Smooth muscle cell of bladder (primary cell): ENCODE data around the gene SLC3A2. TPM values are rescaled to one million over a fixed set of nuclear protein-coding genes. Genes with fewer than 3 reads are reported as not detected.

ENCODE experiments used
- total RNA-seq: library from RNA; depleted of rRNA; stranded (reverse); fragments of >200 nt; gene quantifications from 2 replicates; pipeline ENCODE4 v1.2.3, GENCODE V29; 2014

The SLC3A2 gene
- 210 and 296 TPM in 2 replicates for total RNA-seq

GRCh38 chr11:62880803-62881578 lies at the start of gene SLC3A2:
Gene SLC3A2, plus strand, starts transcription at chr11:62880896. Its CDS starts 128 bp downstream, at chr11:62881024.

GRCh38 chr11:62831520-62832335 lies 49.0 kb upstream of the SLC3A2 start, which contains the start of gene STX5:
Gene STX5, minus strand, starts transcription at chr11:62832051. Its CDS starts 808 bp downstream, at chr11:62831243.

GRCh38 chr11:62832336-62833234 lies 48.1 kb upstream of the SLC3A2 start, which contains the start of gene TEX54:
Gene TEX54, minus strand, starts transcription at chr11:62832841.

GRCh38 chr11:62839050-62839945 lies 41.4 kb upstream of the SLC3A2 start, which contains the start of gene WDR74:
Gene WDR74, minus strand, starts transcription at chr11:62839590. Its CDS starts 20 bp downstream, at chr11:62839570.

GRCh38 chr11:62921201-62921572 lies 40.5 kb downstream of the SLC3A2 start, which contains the start of gene CHRM1:
Gene CHRM1, minus strand, starts transcription at chr11:62921363. Its CDS starts 10,263 bp downstream, at chr11:62911100.

Other genes with a start within 250 kb of the SLC3A2 start
- 249 and 288 TPM in 2 replicates for gene GANAB, start 234.3 kb upstream of the SLC3A2 start, total RNA-seq
- gene INTS5, start 227.6 kb upstream of the SLC3A2 start, total RNA-seq, result 15.1 and 22.9 TPM in 2 replicates
- gene C11orf98, start 215.7 kb upstream of the SLC3A2 start, total RNA-seq, result 39.7 and 43.3 TPM in 2 replicates
- gene CSKMT, start 215.6 kb upstream of the SLC3A2 start, total RNA-seq, result 7.4 and 7.5 TPM in 2 replicates
- gene UQCC3, start 209.2 kb upstream of the SLC3A2 start, total RNA-seq, result 11.7 and 12.1 TPM in 2 replicates
- gene LBHD1, start 208.6 kb upstream of the SLC3A2 start, total RNA-seq, result 2.4 and 3.0 TPM in 2 replicates
- 193 and 199 TPM in 2 replicates for gene UBXN1, start 201.8 kb upstream of the SLC3A2 start, total RNA-seq
- 10.6 and 11.7 TPM in 2 replicates for gene LRRN4CL, start 191.4 kb upstream of the SLC3A2 start, total RNA-seq
- gene BSCL2, start 173.5 kb upstream of the SLC3A2 start, total RNA-seq, result 58.3 and 73.6 TPM in 2 replicates
- not detected in 2 replicates for gene GNG3, start 173.2 kb upstream of the SLC3A2 start, total RNA-seq
- gene HNRNPUL2, start 153.4 kb upstream of the SLC3A2 start, total RNA-seq, result 7.3 and 9.7 TPM in 2 replicates
- 34.0 and 37.4 TPM in 2 replicates for gene TTC9C, start 152.4 kb upstream of the SLC3A2 start, total RNA-seq
- 9.7 and 12.7 TPM in 2 replicates for gene ZBTB3, start 126.7 kb upstream of the SLC3A2 start, total RNA-seq
- 62.2 and 77.1 TPM in 2 replicates for gene POLR2G, start 119.3 kb upstream of the SLC3A2 start, total RNA-seq
- gene TAF6L, start 109.5 kb upstream of the SLC3A2 start, total RNA-seq, result 12.1 and 19.1 TPM in 2 replicates
- gene TMEM179B, start 93.5 kb upstream of the SLC3A2 start, total RNA-seq, result 35.7 and 38.4 TPM in 2 replicates
- gene TMEM223, start 88.9 kb upstream of the SLC3A2 start, total RNA-seq, result 12.8 and 16.0 TPM in 2 replicates
- 9.7 and 21.1 TPM in 2 replicates for gene NXF1, start 75.5 kb upstream of the SLC3A2 start, total RNA-seq
- gene STX5, start 48.8 kb upstream of the SLC3A2 start, total RNA-seq, result 46.2 and 49.9 TPM in 2 replicates
- gene TEX54, start 48.1 kb upstream of the SLC3A2 start, total RNA-seq, result not detected in 2 replicates
- 51.0 and 77.9 TPM in 2 replicates for gene WDR74, start 41.3 kb upstream of the SLC3A2 start, total RNA-seq
- not detected in 2 replicates for gene CHRM1, start 40.5 kb downstream of the SLC3A2 start, total RNA-seq
- not detected in 2 replicates for gene SLC22A6, start 104.1 kb downstream of the SLC3A2 start, total RNA-seq
- gene SLC22A8, start 134.9 kb downstream of the SLC3A2 start, total RNA-seq, result not detected in 2 replicates